HPDE6-E6E7 (cell line): ENCODE measurements around the gene C5orf58.

Source experiments
- DNase-seq: peaks from one replicate; pipeline ENCODE4 v3.0.0; 2011; ENCODE audit warnings: missing footprints; ENCODE audit errors: extremely low spot score

The C5orf58 gene, protein sequence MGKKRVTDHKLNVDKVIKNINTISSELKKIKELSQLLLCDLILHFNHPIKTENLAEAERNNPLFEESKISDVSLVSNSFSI

GRCh38 chr5:170232786-170233185, at the start of gene C5orf58:
Gene C5orf58, plus strand, starts transcription at chr5:170232985. Its CDS starts 1,992 bp downstream, at chr5:170234977.
- no peak for DNase-seq

DNA sequence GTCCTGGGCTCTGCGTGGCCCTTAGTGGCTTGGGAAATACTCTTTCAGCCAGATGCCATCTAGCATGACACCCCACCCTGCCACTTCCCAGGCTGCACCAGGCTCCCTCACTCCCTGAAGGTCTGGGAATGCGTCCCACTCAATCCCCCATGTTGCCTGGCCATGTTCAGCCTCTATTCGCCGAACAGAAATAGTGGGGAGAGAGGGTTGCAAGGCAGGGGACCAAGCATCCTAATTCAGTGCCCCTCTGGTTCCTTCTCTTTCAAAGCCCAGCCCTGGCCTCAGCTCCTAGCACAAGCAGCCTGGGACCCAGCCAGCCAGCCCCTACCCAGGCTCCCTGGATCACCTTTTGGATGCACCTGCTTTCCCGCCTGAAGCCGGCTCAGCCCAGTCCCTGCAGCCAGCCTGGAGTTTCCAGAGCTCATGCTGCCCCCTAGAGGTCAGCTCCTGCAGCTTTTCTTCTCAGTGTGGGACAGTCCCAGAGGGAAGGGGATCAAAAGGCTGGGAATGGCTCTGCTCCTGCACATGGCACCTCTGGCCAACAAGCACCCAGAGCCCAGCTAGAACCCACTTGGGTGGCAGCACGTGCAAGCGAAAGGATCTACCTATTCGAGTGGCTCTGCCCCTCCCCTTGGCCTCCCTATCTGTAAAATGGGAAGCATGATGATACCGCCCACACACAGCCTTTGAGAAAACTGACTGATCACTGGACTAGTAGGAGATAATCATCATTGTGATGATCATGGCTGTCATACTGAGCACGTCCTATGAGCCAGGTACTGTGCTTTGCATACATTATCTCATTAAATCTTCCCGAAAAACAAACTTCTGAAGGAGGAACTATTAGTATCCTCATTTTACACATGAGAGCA, 48.7 kb upstream of the C5orf58 start:
- peak; percentile 69 for DNase-seq

DNA sequence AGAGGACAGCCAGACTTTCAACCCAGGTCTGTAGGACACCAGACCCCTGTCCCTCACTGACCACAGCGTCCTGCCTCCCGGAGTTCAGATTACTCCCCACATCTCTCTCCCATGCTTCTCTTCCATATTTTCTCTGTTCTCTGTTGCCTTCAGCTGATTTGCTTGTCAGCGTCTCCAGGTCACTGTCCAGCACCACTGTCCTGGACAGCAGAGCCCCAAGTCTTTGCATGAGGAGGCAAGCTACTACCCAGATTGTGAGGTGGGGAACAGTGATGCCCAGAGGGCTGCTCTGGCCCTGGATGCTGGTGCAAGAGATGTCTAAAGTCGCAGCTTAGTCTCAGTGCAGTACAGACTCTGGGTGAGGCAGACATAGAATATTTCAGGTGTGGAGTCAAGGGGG, 48.0 kb upstream of the C5orf58 start:
- DNase-seq = no peak

GRCh38 chr5:170186156-170186555, 46.6 kb upstream of the C5orf58 start:
- DNase-seq = no peak

DNA sequence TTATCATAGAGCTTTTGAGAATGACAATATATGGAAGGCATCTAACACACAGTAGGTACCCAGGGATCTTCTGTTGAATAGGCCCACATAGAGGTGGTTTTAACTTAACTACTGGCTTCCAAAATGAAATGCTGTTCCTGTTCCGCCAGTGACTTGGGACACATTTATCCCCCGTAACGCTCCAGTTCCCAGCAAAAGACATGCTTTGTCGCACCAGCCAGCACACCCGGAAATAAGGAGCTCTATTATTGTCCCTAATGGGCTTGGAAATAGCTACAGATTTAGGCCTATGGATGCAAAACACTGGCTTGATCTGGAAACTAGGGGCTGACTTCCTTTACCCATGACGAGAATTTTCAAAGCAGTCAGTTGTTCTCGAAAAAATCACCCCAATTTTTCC, 45.9 kb upstream of the C5orf58 start:
- DNase-seq = no peak

DNA sequence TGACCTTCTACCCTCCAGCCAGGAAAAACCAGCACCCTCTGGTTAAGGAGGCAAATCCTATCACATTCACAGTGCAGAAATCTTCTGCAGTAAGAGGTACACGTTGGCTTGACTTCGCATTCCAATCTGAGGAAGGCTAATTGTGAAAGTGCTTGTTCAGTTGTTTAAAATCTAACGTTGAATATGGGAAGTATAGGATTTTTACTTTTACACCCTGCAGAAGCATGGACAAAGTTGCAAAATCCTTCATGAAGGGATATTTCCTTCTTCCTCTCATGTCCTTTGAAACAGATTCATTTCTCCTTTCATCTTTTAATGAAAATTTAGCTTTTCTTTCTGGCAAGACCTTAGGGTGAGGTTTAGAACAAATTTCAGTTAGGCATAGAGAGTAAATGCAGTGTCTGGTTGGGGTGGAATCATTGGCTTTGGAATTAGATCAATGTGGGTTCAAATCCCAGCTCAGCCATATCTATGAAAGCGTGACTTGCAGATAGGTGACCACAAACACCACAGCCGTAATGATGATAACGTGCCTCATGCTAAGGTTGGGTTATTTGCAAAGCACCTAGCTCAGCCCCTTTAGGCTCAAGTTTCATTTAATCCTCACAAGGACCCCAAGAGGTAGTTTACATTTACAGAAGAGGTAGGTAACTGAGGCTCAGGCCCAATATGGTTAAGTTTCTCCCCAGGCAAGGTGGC, 42.2 kb upstream of the C5orf58 start:
- no peak for DNase-seq

DNA sequence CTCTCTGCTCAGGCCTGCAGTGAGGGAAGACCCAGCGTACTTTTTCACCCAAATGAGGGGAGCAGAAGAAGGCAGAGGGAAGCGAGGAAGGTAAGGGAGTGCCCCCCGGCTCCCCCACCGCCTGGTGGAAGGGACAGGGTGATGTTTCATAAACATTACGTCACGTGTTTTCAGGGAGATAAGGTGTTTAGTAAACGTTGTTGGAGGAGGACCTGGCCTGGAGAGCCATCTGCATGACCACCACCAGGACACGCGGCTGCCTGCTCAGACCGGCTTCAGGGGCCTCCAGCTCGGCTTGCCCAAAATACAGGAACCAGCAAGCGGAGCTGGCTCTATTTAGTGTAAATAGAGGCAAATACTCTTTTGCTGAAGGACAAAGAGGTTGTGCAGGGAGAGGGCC, 40.0 kb upstream of the C5orf58 start:
- no peak for DNase-seq

GRCh38 chr5:170195961-170196360, 36.8 kb upstream of the C5orf58 start:
- no peak for DNase-seq

GRCh38 chr5:170200876-170201275, 31.9 kb upstream of the C5orf58 start:
- no peak for DNase-seq

DNA sequence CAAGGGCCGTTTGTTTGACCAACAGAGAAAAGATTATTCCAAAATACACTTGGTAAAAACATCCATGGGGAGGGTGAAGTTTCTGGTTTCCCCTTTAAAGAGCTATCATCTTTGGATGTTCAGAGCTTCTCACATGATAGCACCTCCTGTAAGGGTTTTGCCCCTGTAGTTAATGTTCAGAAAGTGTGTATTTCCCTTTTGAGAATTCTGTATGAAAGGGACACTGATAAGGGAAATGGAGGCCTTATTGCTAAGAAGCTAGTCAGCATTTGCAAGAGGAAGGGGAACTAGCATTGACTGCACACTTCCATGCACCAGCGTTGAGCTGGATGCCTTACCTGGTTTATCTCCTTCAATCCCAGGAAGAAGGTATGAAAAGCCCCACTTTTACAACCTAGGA, 31.5 kb upstream of the C5orf58 start:
- DNase-seq = no peak

DNA sequence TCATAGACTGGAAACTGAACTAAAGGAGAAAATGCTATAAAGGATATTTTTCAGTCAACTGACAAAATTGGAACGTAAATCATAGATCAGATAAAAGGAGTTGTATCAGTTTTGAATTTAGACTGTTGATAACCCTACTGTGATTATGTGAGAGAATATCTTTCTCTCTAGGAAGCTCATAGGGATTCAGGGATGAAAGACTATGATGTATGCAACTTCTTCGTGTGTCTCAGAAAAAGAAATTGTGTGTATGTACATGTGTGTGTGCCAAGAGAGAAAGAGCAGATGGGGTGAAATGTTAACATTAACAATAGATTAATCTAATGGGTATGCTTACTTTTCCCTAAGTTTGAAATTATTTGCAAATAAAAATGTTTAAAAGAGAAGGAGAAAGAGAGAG, 30.7 kb upstream of the C5orf58 start:
- DNase-seq = no peak

DNA sequence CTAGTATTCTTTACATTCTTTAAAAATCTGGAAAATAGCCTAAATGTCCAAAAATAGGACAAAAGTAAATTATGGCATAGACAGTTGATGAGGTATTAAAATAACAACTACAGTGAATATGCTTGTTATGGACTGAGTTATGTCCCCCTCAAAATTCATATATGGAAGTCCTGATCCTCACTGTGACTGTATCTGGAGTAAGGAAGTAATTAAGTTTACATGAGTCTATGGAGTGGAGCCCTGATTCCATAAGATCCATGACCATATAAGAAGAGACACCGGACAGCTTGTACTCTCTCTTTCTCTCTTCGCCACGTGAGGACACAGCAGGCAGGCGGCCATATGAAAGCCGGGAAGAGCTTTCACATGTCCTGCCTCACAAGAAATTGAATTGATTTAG, 28.6 kb upstream of the C5orf58 start:
- no peak for DNase-seq

DNA sequence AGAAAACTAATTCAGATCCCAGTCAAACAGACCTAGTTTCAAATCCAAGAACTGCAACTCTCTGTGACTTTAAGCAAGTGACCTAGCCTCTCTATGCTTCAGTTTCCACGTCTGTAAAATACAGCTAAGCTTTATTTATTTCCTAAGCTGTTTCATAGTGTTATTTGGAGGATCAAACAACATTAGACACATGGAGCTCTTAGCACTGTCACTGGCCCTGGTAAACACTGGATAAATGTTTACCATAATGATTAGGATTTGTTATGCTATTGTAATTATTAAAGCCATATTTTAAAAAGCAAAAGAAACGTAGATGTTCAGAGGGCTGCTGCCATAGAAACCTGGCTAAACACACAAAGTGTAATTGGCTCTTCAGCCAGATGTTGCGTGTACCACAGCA, 26.6 kb upstream of the C5orf58 start:
- DNase-seq = no peak

DNA sequence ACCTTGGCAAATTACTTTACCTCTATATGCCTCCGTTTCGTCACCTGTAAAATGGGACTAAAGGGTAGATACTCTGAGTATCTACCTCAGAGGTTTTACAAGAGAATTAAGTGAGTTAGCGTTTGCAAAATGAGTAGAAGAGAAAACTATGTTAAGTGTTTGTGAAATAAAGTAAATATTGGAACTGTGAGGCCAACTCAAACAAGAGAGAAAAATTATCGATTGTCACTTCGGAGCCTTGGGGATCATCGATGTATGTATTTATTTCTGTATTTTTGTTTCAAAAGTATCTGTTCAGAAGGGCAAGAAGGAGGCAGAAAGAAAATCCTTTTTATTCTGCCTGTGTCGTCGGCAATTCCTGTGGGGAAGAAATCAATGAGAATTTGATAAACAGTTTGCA, 25.8 kb upstream of the C5orf58 start:
- DNase-seq = no peak

DNA sequence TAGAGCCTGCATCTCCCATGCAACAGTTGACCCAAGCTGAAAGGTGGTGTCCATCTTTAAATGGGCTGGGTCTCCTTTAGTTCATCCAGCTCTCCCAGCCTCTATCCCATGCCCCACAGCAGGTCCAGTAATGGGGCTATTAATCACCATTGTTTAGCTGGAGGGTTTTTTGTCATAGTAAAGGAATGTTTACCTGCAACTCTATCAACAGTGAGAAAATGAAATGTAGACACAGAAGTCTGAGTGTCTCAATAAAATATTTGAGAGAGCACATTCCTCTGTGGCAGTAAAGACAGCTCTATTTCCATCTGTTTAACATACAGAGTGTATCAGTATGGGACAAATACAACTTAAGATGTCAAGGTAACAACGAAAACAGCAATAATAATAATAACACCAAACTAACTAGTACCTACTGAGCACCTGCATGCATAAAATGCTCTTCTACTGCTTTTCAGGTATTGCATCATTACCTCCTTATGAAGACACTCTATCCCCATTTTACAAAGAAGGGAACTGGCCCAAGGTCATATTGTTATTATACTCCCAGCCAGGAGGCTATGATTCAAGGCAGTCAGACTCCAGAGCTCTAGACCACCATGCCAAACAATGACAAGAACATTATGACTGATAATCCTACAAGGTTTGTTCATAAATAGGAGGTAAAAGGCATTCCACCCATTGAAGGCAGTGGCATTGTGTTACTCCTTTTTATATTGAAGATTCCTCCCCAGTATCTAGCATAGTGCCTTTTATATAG, 21.0 kb upstream of the C5orf58 start:
- DNase-seq = no peak

GRCh38 chr5:170216257-170216864, 16.4 kb upstream of the C5orf58 start:
- peak; percentile 53 for DNase-seq

GRCh38 chr5:170217831-170218230, 15.0 kb upstream of the C5orf58 start:
- no peak for DNase-seq

GRCh38 chr5:170218726-170219125, 14.1 kb upstream of the C5orf58 start:
- no peak for DNase-seq

GRCh38 chr5:170219615-170220014, 13.2 kb upstream of the C5orf58 start:
- DNase-seq = peak; percentile 58

DNA sequence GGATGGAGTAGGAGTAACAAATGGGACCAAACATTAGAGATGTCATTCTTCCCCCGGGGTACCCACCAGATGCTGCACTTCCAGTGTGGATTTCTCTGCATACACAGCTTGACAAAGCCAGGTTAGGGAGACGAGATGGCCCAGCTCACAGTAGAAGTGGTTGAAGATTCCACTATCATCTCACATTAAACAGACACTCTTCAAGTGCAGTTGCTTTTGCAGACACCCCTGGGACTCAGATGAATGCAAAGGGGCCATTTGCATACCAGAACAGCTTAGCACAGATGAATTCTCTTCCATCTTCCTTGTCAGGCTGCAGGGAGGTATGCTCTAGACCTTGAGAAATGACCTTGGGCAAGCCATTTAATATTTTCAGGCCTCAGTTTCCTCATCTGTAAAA, 12.6 kb upstream of the C5orf58 start:
- DNase-seq = no peak

DNA sequence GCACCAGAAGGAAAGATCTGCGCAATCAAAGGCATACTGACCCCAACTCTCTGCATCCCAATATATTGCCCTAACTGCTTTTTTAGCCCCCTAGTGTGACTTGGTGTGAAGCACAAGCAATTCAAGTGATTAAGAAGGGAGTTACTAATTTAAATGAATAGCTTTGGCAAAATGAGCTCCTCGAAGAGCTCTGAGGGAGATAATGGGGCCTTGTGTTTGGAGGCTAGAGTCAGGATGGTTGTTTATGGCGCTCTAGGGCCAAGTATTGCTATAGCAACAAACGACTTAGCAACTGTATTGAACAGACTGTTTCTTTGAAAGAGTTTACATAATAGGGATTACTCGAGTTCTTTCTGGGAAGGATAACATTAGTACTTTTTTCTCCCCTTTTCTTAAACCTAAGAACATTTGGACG, 11.5 kb upstream of the C5orf58 start:
- no peak for DNase-seq

GRCh38 chr5:170223360-170223759, 9.4 kb upstream of the C5orf58 start:
- DNase-seq = no peak
